Smooth muscle cell (in vitro differentiated cells): ENCODE data around the gene CERS5. TPM values are rescaled to one million over a fixed set of nuclear protein-coding genes. Genes with fewer than 3 reads are reported as not detected.

ENCODE experiments used
- DNase-seq: peaks from one replicate; lab custom pipeline; 2025; ENCODE audit not compliant: unreplicated experiment; lab: John Stamatoyannopoulos, UW
- H2AFZ ChIP-seq: fragments of 200-600 bp; sonication (generic); 2 replicates; pipeline ENCODE4 v1.6.0; 2016; ENCODE audit warnings: antibody characterized with exemption, low read depth, mild to moderate bottlenecking
- H3F3A ChIP-seq: fragments of 200-600 bp; sonication (generic); 2 replicates; pipeline ENCODE4 v1.6.0; 2017; ENCODE audit warnings: antibody characterized with exemption, low read depth
- H3K27ac ChIP-seq: fragments of 200-600 bp; sonication (generic); 2 replicates; pipeline ENCODE4 v1.5.1; 2016; ENCODE audit warnings: low read depth, mild to moderate bottlenecking
- H3K27me3 ChIP-seq: fragments of 200-600 bp; sonication (generic); 2 replicates; pipeline ENCODE4 v1.6.1; 2016; ENCODE audit warnings: low read depth, mild to moderate bottlenecking
- H3K36me3 ChIP-seq: fragments of 200-600 bp; sonication (generic); 2 replicates; pipeline ENCODE4 v1.5.1; 2016; ENCODE audit warnings: low read depth
- H3K4me1 ChIP-seq: fragments of 200-600 bp; sonication (generic); 2 replicates; pipeline ENCODE4 v1.5.1; 2016; ENCODE audit warnings: low read depth
- H3K4me2 ChIP-seq: fragments of 200-600 bp; sonication (generic); 2 replicates; pipeline ENCODE4 v1.6.0; 2016; ENCODE audit warnings: mild to moderate bottlenecking
- H3K4me3 ChIP-seq: fragments of 200-600 bp; sonication (generic); 2 replicates; pipeline ENCODE4 v1.5.1; 2016; ENCODE audit warnings: mild to moderate bottlenecking
- H3K79me2 ChIP-seq: fragments of 200-600 bp; sonication (generic); 2 replicates; pipeline ENCODE4 v1.6.0; 2016; ENCODE audit warnings: low read depth, mild to moderate bottlenecking
- H3K9ac ChIP-seq: fragments of 200-600 bp; sonication (generic); 2 replicates; pipeline ENCODE4 v1.6.0; 2016; ENCODE audit warnings: low read depth
- H3K9me3 ChIP-seq: fragments of 200-600 bp; sonication (generic); replicated peaks from 2 replicates; pipeline ENCODE4 v1.5.1; 2016; ENCODE audit warnings: low read depth
- H4K20me1 ChIP-seq: fragments of 200-600 bp; sonication (generic); 2 replicates; pipeline ENCODE4 v1.6.0; 2016; ENCODE audit warnings: low read depth
- WGBS: methylation state at CpG from one replicate; pipeline ENCODE4 v1.1.7; 2016; ENCODE audit warnings: low lambda C conversion rate; 5-methylcytosine and 5-hydroxymethylcytosine counted together
- polyA plus RNA-seq: library from polyadenylated mRNA; unstranded; fragments of >200 nt; fragmentation: Nextera tagmentation; extraction: Ambion mirVana; gene quantifications from 2 replicates; pipeline ENCODE4 v1.2.1, GENCODE V29; 2016
- total RNA-seq: library from RNA; depleted of rRNA; stranded (reverse); fragments of >200 nt; gene quantifications from 2 replicates; pipeline ENCODE4 v1.2.3, GENCODE V29; 2014
- TF ChIP-seq, protein P1 (sequence below): fragments of 200-600 bp; sonication (generic); IDR thresholded peaks from 2 replicates; pipeline ENCODE4 v1.5.1; 2017; ENCODE audit warnings: borderline replicate concordance, mild to moderate bottlenecking, antibody characterized with exemption; ENCODE audit not compliant: insufficient read depth, poor library complexity, severe bottlenecking

CERS5 gene
- total and polyA plus RNA-seq, 2 experiments from 2014 or later: 53.5 to 102 TPM

DNA sequence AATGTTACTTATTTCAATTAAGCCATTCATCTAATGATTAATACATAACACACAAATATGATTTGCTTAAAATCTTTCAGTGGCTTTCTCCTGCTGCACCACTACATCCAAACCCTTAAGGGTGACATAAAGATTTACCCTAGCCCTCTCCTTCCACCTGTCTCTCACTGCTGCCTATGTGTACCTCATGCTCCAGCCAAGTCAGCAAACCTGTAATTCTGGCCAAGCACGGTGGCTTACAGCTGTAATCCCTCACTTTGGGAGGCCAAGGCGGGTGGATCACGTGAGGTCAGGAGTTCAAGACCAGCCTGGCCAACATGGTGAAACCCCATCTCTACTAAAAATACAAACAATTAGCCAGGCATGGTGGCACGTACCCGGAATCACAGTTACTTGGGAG lies 31.7 kb upstream of the CERS5 start:
- no peak overlapping the region for H3K9ac ChIP-seq
- WGBS: 89% methylated on average over 5 of the region's 5 CpGs
- no peaks in the 10 kb centered on the region for H4K20me1 ChIP-seq
- no peaks in the 10 kb centered on the region for H3K27me3 ChIP-seq
- DNase-seq: no peak
- no peaks in the 10 kb centered on the region for H3K9me3 ChIP-seq
- H3K4me3 ChIP-seq: no peak overlapping the region
- H3K4me1 ChIP-seq: no peaks in the 10 kb centered on the region
- no peak overlapping the region for H2AFZ ChIP-seq
- H3K79me2 ChIP-seq: peaks cover 11% of the 10 kb centered on the region
- peaks cover 23% of the 10 kb centered on the region for H3K36me3 ChIP-seq
- TF ChIP-seq, protein P1, sequence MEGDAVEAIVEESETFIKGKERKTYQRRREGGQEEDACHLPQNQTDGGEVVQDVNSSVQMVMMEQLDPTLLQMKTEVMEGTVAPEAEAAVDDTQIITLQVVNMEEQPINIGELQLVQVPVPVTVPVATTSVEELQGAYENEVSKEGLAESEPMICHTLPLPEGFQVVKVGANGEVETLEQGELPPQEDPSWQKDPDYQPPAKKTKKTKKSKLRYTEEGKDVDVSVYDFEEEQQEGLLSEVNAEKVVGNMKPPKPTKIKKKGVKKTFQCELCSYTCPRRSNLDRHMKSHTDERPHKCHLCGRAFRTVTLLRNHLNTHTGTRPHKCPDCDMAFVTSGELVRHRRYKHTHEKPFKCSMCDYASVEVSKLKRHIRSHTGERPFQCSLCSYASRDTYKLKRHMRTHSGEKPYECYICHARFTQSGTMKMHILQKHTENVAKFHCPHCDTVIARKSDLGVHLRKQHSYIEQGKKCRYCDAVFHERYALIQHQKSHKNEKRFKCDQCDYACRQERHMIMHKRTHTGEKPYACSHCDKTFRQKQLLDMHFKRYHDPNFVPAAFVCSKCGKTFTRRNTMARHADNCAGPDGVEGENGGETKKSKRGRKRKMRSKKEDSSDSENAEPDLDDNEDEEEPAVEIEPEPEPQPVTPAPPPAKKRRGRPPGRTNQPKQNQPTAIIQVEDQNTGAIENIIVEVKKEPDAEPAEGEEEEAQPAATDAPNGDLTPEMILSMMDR: no peak
- no peaks in the 10 kb centered on the region for H3F3A ChIP-seq
- H3K27ac ChIP-seq: no peak overlapping the region
- H3K4me2 ChIP-seq: no peak overlapping the region

DNA sequence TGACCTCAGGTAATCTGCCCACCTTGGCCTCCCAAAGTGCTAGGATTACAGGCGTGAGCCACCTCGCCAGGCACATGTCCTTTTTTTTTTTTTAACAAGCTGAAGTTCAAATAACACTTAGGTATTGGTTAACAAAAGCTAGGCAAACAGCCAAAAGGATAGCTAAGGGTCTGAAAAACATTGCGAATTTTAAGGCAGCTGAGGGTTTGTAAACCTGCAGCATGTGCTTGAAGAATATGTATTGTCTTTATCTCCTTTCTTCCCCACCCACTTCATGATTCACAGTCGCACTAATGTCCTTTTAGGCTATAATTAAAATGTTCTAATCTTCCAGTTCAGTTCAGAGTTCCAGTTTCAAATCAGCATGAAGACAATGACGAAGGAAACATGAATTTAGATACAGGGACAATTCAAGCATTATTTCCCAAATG lies 30.1 kb upstream of the CERS5 start:
- no peaks in the 10 kb centered on the region for H3F3A ChIP-seq
- H3K4me3 ChIP-seq: no peak overlapping the region
- H3K4me2 ChIP-seq: no peak overlapping the region
- H3K79me2 ChIP-seq: peaks cover 9% of the 10 kb centered on the region
- no peak overlapping the region for H3K27ac ChIP-seq
- H3K4me1 ChIP-seq: no peaks in the 10 kb centered on the region
- no peaks in the 10 kb centered on the region for H4K20me1 ChIP-seq
- no peak overlapping the region for H2AFZ ChIP-seq
- TF ChIP-seq, protein P1: no peak
- H3K9me3 ChIP-seq: no peaks in the 10 kb centered on the region
- H3K9ac ChIP-seq: no peak overlapping the region
- peaks cover 16% of the 10 kb centered on the region for H3K36me3 ChIP-seq
- DNase-seq: no peak
- H3K27me3 ChIP-seq: no peaks in the 10 kb centered on the region
- 90% methylated on average over 5 of the region's 5 CpGs for WGBS

DNA sequence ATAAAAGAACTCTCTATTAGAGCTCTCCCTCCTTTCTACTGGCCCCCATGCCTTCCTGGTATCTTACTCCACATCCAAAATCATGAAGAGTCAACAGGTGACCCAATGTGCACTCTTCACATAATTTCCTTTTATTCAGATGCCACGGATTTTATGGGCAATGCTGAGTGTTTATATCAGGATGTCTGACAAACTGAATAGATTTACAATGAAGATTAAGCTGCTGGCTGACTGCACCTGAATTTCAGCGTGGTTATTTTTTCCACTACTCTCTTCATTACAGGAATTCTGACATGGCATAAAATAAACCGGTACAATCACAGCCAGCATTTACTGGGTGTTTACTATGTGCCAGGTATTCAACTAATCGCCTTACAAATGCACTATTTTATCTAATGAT lies 29.4 kb upstream of the CERS5 start:
- no peak overlapping the region for H3K4me2 ChIP-seq
- H3K4me1 ChIP-seq: no peaks in the 10 kb centered on the region
- H3K36me3 ChIP-seq: peaks cover 16% of the 10 kb centered on the region

DNA sequence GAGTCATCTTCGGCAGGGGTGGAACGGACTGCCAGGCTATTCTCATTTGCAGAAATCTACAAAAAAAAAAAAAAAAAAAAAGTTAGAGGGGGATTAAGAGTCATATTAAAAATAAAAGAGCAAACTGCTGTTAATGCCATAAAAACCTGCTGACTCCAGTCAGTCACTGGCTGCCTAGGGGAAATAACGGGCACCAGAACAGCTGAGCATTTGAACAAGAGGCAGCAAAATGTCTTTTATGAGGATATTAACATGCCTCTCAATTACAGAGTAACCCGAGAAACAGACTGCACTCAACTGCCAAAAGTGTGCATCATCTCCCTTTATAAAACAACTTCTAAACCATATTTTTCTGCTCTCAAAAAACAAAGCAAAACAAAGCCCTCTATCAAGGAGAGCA lies 28.7 kb upstream of the CERS5 start:
- H2AFZ ChIP-seq: no peak overlapping the region
- no peaks in the 10 kb centered on the region for H3F3A ChIP-seq
- H4K20me1 ChIP-seq: no peaks in the 10 kb centered on the region
- no peak overlapping the region for H3K4me2 ChIP-seq
- no peaks in the 10 kb centered on the region for H3K4me1 ChIP-seq
- H3K4me3 ChIP-seq: no peak overlapping the region
- no peaks in the 10 kb centered on the region for H3K9me3 ChIP-seq
- no peak overlapping the region for H3K9ac ChIP-seq
- peaks cover 16% of the 10 kb centered on the region for H3K36me3 ChIP-seq
- TF ChIP-seq, protein P1: no peak
- no peaks in the 10 kb centered on the region for H3K27me3 ChIP-seq
- no peak overlapping the region for H3K27ac ChIP-seq
- H3K79me2 ChIP-seq: peaks cover 9% of the 10 kb centered on the region
- WGBS: 85% methylated on average over 4 of the region's 4 CpGs
- DNase-seq: no peak

More for the DNA sequence above, 29.4 kb upstream of the CERS5 start:
- Histone ChIP-seq H4K20me1 (no peaks in the 10 kb centered on the region), H3K4me3 (no peak overlapping the region), H3K27ac (no peak overlapping the region), H3K79me2 (peaks cover 9% of the 10 kb centered on the region), H3K9ac (no peak overlapping the region), H3K27me3 (no peaks in the 10 kb centered on the region), H3K9me3 (no peaks in the 10 kb centered on the region), H3F3A (no peaks in the 10 kb centered on the region), H2AFZ (no peak overlapping the region)
- 90% methylated on average over 4 of the region's 4 CpGs for WGBS
- TF ChIP-seq, protein P1: no peak
- DNase-seq: no peak
